HEK293 (cell line): ENCODE data around the gene PTGIS.

Experiments used
- CTCF ChIA-PET: fragments of 350-600 bp; formaldehyde crosslinking; extraction: SDS; loops from one replicate; lab custom pipeline; 2021; ENCODE audit warnings: antibody characterized with exemption; lab: Yijun Ruan, JAX
- POLR2A ChIA-PET: fragments of 300-600 bp; formaldehyde crosslinking; extraction: SDS; loops from one replicate; lab custom pipeline; 2020; ENCODE audit warnings: antibody characterized with exemption, inconsistent platforms; lab: Yijun Ruan, JAX
- H3K27ac ChIP-seq: fragments of 200-500 bp; sonication (Bioruptor generic); 2 replicates; pipeline ENCODE4 v1.5.1; 2014; ENCODE audit warnings: low read depth, low read length, control low read depth, inconsistent platforms; ENCODE audit errors: extremely low read depth
- H3K36me3 ChIP-seq, 2 experiments: fragments of 200-500 bp in 1 of 2; sonication (Bioruptor generic) in 1 of 2; 1 replicate in 1 of 2; 2 replicates in 1 of 2; pipeline ENCODE4 v1.5.1; 2014 to 2017; ENCODE audit warnings: inconsistent platforms in 2 of 2, low read length in 2 of 2; ENCODE audit not compliant: control insufficient read depth in 2 of 2, insufficient read depth in 1 of 2
- H3K4me1 ChIP-seq: fragments of 200-500 bp; sonication (Bioruptor generic); 2 replicates; pipeline ENCODE4 v1.5.1; 2014; ENCODE audit warnings: mild to moderate bottlenecking, low read length, inconsistent platforms; ENCODE audit not compliant: control insufficient read depth, insufficient read depth
- H3K4me3 ChIP-seq: 2 replicates; pipeline ENCODE4 v1.5.1; 2011; ENCODE audit warnings: low read depth, mild to moderate bottlenecking, control low read depth, low read length, moderate library complexity
- H3K9me3 ChIP-seq: fragments of 200-500 bp; sonication (Bioruptor generic); 2 replicates; pipeline ENCODE4 v1.5.1; 2014; ENCODE audit warnings: low read depth, low read length, inconsistent platforms; ENCODE audit not compliant: control insufficient read depth, insufficient read depth
- GLI4 ChIP-seq: fragments of 450-650 bp; formaldehyde crosslinking; IDR thresholded peaks from 2 replicates; pipeline ENCODE4 v1.5.1; 2016; ENCODE audit warnings: missing biosample characterization, missing genetic modification characterization
- HOXC10 ChIP-seq: sonication (generic); formaldehyde crosslinking; IDR thresholded peaks from 2 replicates; pipeline ENCODE4 v1.8.1; 2023; ENCODE audit warnings: mild to moderate bottlenecking, missing genetic modification reagents
- HOXD13 ChIP-seq: sonication (generic); formaldehyde crosslinking; IDR thresholded peaks from 2 replicates; pipeline ENCODE4 v1.8.0; 2022; ENCODE audit warnings: missing genetic modification reagents, borderline replicate concordance
- KLF1 ChIP-seq: fragments of 450-650 bp; formaldehyde crosslinking; IDR thresholded peaks from 2 replicates; pipeline ENCODE4 v1.5.1; 2016; ENCODE audit warnings: missing biosample characterization, missing genetic modification characterization
- KLF16 ChIP-seq: fragments of 450-650 bp; formaldehyde crosslinking; IDR thresholded peaks from 2 replicates; pipeline ENCODE4 v1.5.1; 2017; ENCODE audit warnings: missing biosample characterization, missing genetic modification characterization
- PATZ1 ChIP-seq: fragments of 450-650 bp; formaldehyde crosslinking; IDR thresholded peaks from 2 replicates; pipeline ENCODE4 v1.5.1; 2016; ENCODE audit warnings: missing biosample characterization, missing genetic modification characterization
- PRDM6 ChIP-seq: fragments of 450-650 bp; formaldehyde crosslinking; IDR thresholded peaks from 2 replicates; pipeline ENCODE4 v1.5.1; 2017; ENCODE audit warnings: missing biosample characterization, missing genetic modification characterization
- REST ChIP-seq: fragments of 450-650 bp; formaldehyde crosslinking; IDR thresholded peaks from 2 replicates; pipeline ENCODE4 v1.5.1; 2016; ENCODE audit warnings: missing biosample characterization, missing genetic modification characterization
- WT1 ChIP-seq: fragments of 450-650 bp; formaldehyde crosslinking; IDR thresholded peaks from 2 replicates; pipeline ENCODE4 v1.5.1; 2016; ENCODE audit warnings: missing biosample characterization, missing genetic modification characterization
- ZFP69B ChIP-seq: fragments of 450-650 bp; formaldehyde crosslinking; IDR thresholded peaks from 2 replicates; pipeline ENCODE4 v1.5.1; 2016; ENCODE audit warnings: missing biosample characterization, missing genetic modification characterization
- ZIC2 ChIP-seq: fragments of 450-650 bp; formaldehyde crosslinking; IDR thresholded peaks from 2 replicates; pipeline ENCODE4 v1.5.1; 2016; ENCODE audit warnings: missing biosample characterization, missing genetic modification characterization
- ZNF146 ChIP-seq: fragments of 450-650 bp; formaldehyde crosslinking; IDR thresholded peaks from 2 replicates; pipeline ENCODE4 v1.5.1; 2016; ENCODE audit warnings: missing biosample characterization, missing genetic modification characterization
- ZNF155 ChIP-seq: fragments of 450-650 bp; formaldehyde crosslinking; IDR thresholded peaks from 2 replicates; pipeline ENCODE4 v1.5.1; 2016; ENCODE audit warnings: missing biosample characterization, missing genetic modification characterization
- ZNF214 ChIP-seq: fragments of 450-650 bp; formaldehyde crosslinking; IDR thresholded peaks from 2 replicates; pipeline ENCODE4 v1.5.1; 2017; ENCODE audit warnings: missing biosample characterization, mild to moderate bottlenecking, missing genetic modification characterization, borderline replicate concordance
- ZNF398 ChIP-seq: fragments of 450-650 bp; formaldehyde crosslinking; IDR thresholded peaks from 2 replicates; pipeline ENCODE4 v1.5.1; 2017; ENCODE audit warnings: missing biosample characterization, missing genetic modification characterization
- ZNF48 ChIP-seq: fragments of 450-650 bp; formaldehyde crosslinking; IDR thresholded peaks from 2 replicates; pipeline ENCODE4 v1.5.1; 2016; ENCODE audit warnings: missing biosample characterization, missing genetic modification characterization
- ZNF488 ChIP-seq: fragments of 450-650 bp; formaldehyde crosslinking; IDR thresholded peaks from 2 replicates; pipeline ENCODE4 v1.5.1; 2016; ENCODE audit warnings: missing biosample characterization, missing genetic modification characterization
- ZNF530 ChIP-seq: fragments of 450-650 bp; formaldehyde crosslinking; IDR thresholded peaks from 2 replicates; pipeline ENCODE4 v1.5.1; 2016; ENCODE audit warnings: low read depth, missing biosample characterization, missing genetic modification characterization
- ZNF560 ChIP-seq: fragments of 450-650 bp; formaldehyde crosslinking; IDR thresholded peaks from 2 replicates; pipeline ENCODE4 v1.5.1; 2017; ENCODE audit warnings: missing biosample characterization, missing genetic modification characterization, borderline replicate concordance
- ZNF621 ChIP-seq: fragments of 450-650 bp; formaldehyde crosslinking; IDR thresholded peaks from 2 replicates; pipeline ENCODE4 v1.5.1; 2017; ENCODE audit warnings: missing biosample characterization, missing genetic modification characterization
- ZNF654 ChIP-seq: fragments of 450-650 bp; formaldehyde crosslinking; IDR thresholded peaks from 2 replicates; pipeline ENCODE4 v1.5.1; 2016; ENCODE audit warnings: low read depth, missing biosample characterization, missing genetic modification characterization
- ZNF692 ChIP-seq: fragments of 450-650 bp; formaldehyde crosslinking; IDR thresholded peaks from 2 replicates; pipeline ENCODE4 v1.5.1; 2016; ENCODE audit warnings: missing biosample characterization, missing genetic modification characterization
- ZNF704 ChIP-seq: fragments of 450-650 bp; formaldehyde crosslinking; IDR thresholded peaks from 2 replicates; pipeline ENCODE4 v1.5.1; 2016; ENCODE audit warnings: missing biosample characterization, missing genetic modification characterization

Gene PTGIS

GRCh38 chr20:49483018-49483695, 84.8 kb downstream of the PTGIS start (continued):
- TF ChIP-seq ZNF398 (tag by site-specific recombination) (peak; percentile 96), ZNF530 (tag by site-specific recombination) (no peak), ZNF48 (no peak), KLF16 (tag by site-specific recombination) (peak; percentile 8; the same call in 1 of the 2 replicates), GLI4 (no peak), ZNF560 (no peak), HOXD13 (no peak), ZNF621 (tag by site-specific recombination) (no peak), HOXC10 (CRISPR knock-in tag) (no peak), KLF1 (tag by site-specific recombination) (0 out of 2 replicates have a peak, but pooled peaks have one; percentile 6), ZNF146 (tag by site-specific recombination) (no peak), ZNF654 (no peak), ZNF704 (tag by site-specific recombination) (no peak), ZNF488 (tag by site-specific recombination) (no peak), PRDM6 (tag by site-specific recombination) (no peak)

GRCh38 chr20:49482621-49483017, 85.3 kb downstream of the PTGIS start, which contains the start of gene KCNB1:
KCNB1 (minus strand) TSS chr20:49482668; CDS start chr20:49482480, 188 bp downstream.
- peak within 1 kb of the TSS; percentile 38 for H3K4me3 ChIP-seq
- POLR2A ChIA-PET: no interaction called here
- H3K27ac ChIP-seq: no peak within 1 kb of the TSS
- no peaks in the 10 kb centered on the region for H3K9me3 ChIP-seq
- H3K36me3 ChIP-seq: no peaks in the 10 kb centered on the region
- 0 out of 2 replicates have a peak, but pooled peaks cover 4% of the 10 kb centered on the region for H3K4me1 ChIP-seq
- CTCF ChIA-PET: interaction anchor here (1.0 to 6.1 kb wide), 4 partner anchors 24 to 147 kb away, joined by 3 to 118 read pairs (median 22); no protein-coding TSS in a partner anchor
- TF ChIP-seq ZNF214 (tag by site-specific recombination) (no peak), WT1 (tag by site-specific recombination) (no peak), ZIC2 (tag by site-specific recombination) (peak; percentile 63), ZFP69B (tag by site-specific recombination) (peak; percentile 75), ZNF692 (tag by site-specific recombination) (peak; percentile 76; the same call in 1 of the 2 replicates), REST (tag by site-specific recombination) (peak; percentile 100), PATZ1 (tag by site-specific recombination) (peak; percentile 64), ZNF155 (tag by site-specific recombination) (no peak), KLF1 (tag by site-specific recombination) (peak; percentile 89)
